ENCODE data around the gene SCYL2.

- TF ChIP-seq CREB5 (CRISPR knock-in tag; IDR thresholded peaks at IDR 0.05; ENCODE audit: low read depth) (no peak), PATZ1 (CRISPR knock-in tag; IDR thresholded peaks at IDR 0.05; ENCODE audit: borderline replicate concordance) (no peak), ZFP3 (CRISPR knock-in tag; IDR thresholded peaks at IDR 0.05) (no peak), ZFP30 (CRISPR knock-in tag; IDR thresholded peaks at IDR 0.05) (no peak), ZNF70 (CRISPR knock-in tag; IDR thresholded peaks at IDR 0.05) (no peak), POU6F1 (CRISPR knock-in tag; IDR thresholded peaks at IDR 0.05; ENCODE audit: borderline replicate concordance, low read depth) (no peak), TSHZ2 (CRISPR knock-in tag; IDR thresholded peaks at IDR 0.05) (no peak), BACH2 (CRISPR knock-in tag; IDR thresholded peaks at IDR 0.05; ENCODE audit: borderline replicate concordance) (no peak), ZC3H10 (CRISPR knock-in tag; IDR thresholded peaks at IDR 0.05) (no peak), RARB (CRISPR knock-in tag; IDR thresholded peaks at IDR 0.05) (no peak), ESRRG (CRISPR knock-in tag; IDR thresholded peaks at IDR 0.05) (no peak), ARNTL (CRISPR knock-in tag; IDR thresholded peaks at IDR 0.05; ENCODE audit: borderline replicate concordance, low read depth) (no peak)
These were observed 70.8 kb downstream of the SCYL2 start for GRCh38 chr12:100337727-100338126.
